Smooth muscle cell (in vitro differentiated cells): Measurements from ENCODE around the gene DLGAP1. TPM values are rescaled to one million over a fixed set of nuclear protein-coding genes. Genes with fewer than 3 reads are reported as not detected.

Experiments
- DNase-seq: peaks from one replicate; lab custom pipeline; 2025; ENCODE audit not compliant: unreplicated experiment; lab: John Stamatoyannopoulos, UW
- H2AFZ ChIP-seq: fragments of 200-600 bp; sonication (generic); 2 replicates; pipeline ENCODE4 v1.6.0; 2016; ENCODE audit warnings: antibody characterized with exemption, low read depth, mild to moderate bottlenecking
- H3F3A ChIP-seq: fragments of 200-600 bp; sonication (generic); 2 replicates; pipeline ENCODE4 v1.6.0; 2017; ENCODE audit warnings: antibody characterized with exemption, low read depth
- H3K27ac ChIP-seq: fragments of 200-600 bp; sonication (generic); 2 replicates; pipeline ENCODE4 v1.5.1; 2016; ENCODE audit warnings: low read depth, mild to moderate bottlenecking
- H3K27me3 ChIP-seq: fragments of 200-600 bp; sonication (generic); 2 replicates; pipeline ENCODE4 v1.6.1; 2016; ENCODE audit warnings: low read depth, mild to moderate bottlenecking
- H3K36me3 ChIP-seq: fragments of 200-600 bp; sonication (generic); 2 replicates; pipeline ENCODE4 v1.5.1; 2016; ENCODE audit warnings: low read depth
- H3K4me1 ChIP-seq: fragments of 200-600 bp; sonication (generic); 2 replicates; pipeline ENCODE4 v1.5.1; 2016; ENCODE audit warnings: low read depth
- H3K4me2 ChIP-seq: fragments of 200-600 bp; sonication (generic); 2 replicates; pipeline ENCODE4 v1.6.0; 2016; ENCODE audit warnings: mild to moderate bottlenecking
- H3K4me3 ChIP-seq: fragments of 200-600 bp; sonication (generic); 2 replicates; pipeline ENCODE4 v1.5.1; 2016; ENCODE audit warnings: mild to moderate bottlenecking
- H3K79me2 ChIP-seq: fragments of 200-600 bp; sonication (generic); 2 replicates; pipeline ENCODE4 v1.6.0; 2016; ENCODE audit warnings: low read depth, mild to moderate bottlenecking
- H3K9ac ChIP-seq: fragments of 200-600 bp; sonication (generic); 2 replicates; pipeline ENCODE4 v1.6.0; 2016; ENCODE audit warnings: low read depth
- H3K9me3 ChIP-seq: fragments of 200-600 bp; sonication (generic); replicated peaks from 2 replicates; pipeline ENCODE4 v1.5.1; 2016; ENCODE audit warnings: low read depth
- H4K20me1 ChIP-seq: fragments of 200-600 bp; sonication (generic); 2 replicates; pipeline ENCODE4 v1.6.0; 2016; ENCODE audit warnings: low read depth
- CTCF ChIP-seq: fragments of 200-600 bp; sonication (generic); IDR thresholded peaks from 2 replicates; pipeline ENCODE4 v1.5.1; 2017; ENCODE audit warnings: borderline replicate concordance, mild to moderate bottlenecking, antibody characterized with exemption; ENCODE audit not compliant: insufficient read depth, poor library complexity, severe bottlenecking
- WGBS: methylation state at CpG from one replicate; pipeline ENCODE4 v1.1.7; 2016; ENCODE audit warnings: low lambda C conversion rate; 5-methylcytosine and 5-hydroxymethylcytosine counted together
- polyA plus RNA-seq: library from polyadenylated mRNA; unstranded; fragments of >200 nt; fragmentation: Nextera tagmentation; extraction: Ambion mirVana; gene quantifications from 2 replicates; pipeline ENCODE4 v1.2.1, GENCODE V29; 2016
- total RNA-seq: library from RNA; depleted of rRNA; stranded (reverse); fragments of >200 nt; gene quantifications from 2 replicates; pipeline ENCODE4 v1.2.3, GENCODE V29; 2014

The DLGAP1 gene
- total and polyA plus RNA-seq, 2 experiments from 2014 or later = 2.6 to 11.3 TPM

- Histone ChIP-seq H3K79me2 (no peaks in the 10 kb centered on the region), H3K27me3 (no peaks in the 10 kb centered on the region), H3K9ac (no peak overlapping the region), H3K4me2 (no peak overlapping the region), H3K36me3 (no peaks in the 10 kb centered on the region), H3K27ac (no peak overlapping the region), H3K9me3 (no peaks in the 10 kb centered on the region), H3K4me3 (no peak overlapping the region), H3F3A (peaks cover 21% of the 10 kb centered on the region), H3K4me1 (peaks cover 26% of the 10 kb centered on the region), H4K20me1 (no peaks in the 10 kb centered on the region), H2AFZ (no peak overlapping the region)
- no peak for DNase-seq
- WGBS = 100% methylated on average over 4 of the region's 4 CpGs
- no peak for TF ChIP-seq CTCF
Measured at GRCh38 chr18:3619746-3620145, 835.4 kb downstream of the DLGAP1 start.

GRCh38 chr18:3619222-3619621, 835.9 kb downstream of the DLGAP1 start:
- TF ChIP-seq CTCF = no peak
- H3K27me3 ChIP-seq = no peaks in the 10 kb centered on the region
- peaks cover 21% of the 10 kb centered on the region for H3F3A ChIP-seq
- H4K20me1 ChIP-seq = no peaks in the 10 kb centered on the region
- no peaks in the 10 kb centered on the region for H3K79me2 ChIP-seq
- no peak overlapping the region for H3K4me3 ChIP-seq
- no peak for DNase-seq
- H3K27ac ChIP-seq = no peak overlapping the region
- no peaks in the 10 kb centered on the region for H3K36me3 ChIP-seq
- no peaks in the 10 kb centered on the region for H3K9me3 ChIP-seq
- H3K4me1 ChIP-seq = peaks cover 21% of the 10 kb centered on the region
- H2AFZ ChIP-seq = no peak overlapping the region
- WGBS = 94% methylated on average over 3 of the region's 3 CpGs
- no peak overlapping the region for H3K4me2 ChIP-seq
- H3K9ac ChIP-seq = no peak overlapping the region

GRCh38 chr18:3616744-3617143, 838.4 kb downstream of the DLGAP1 start:
- no peaks in the 10 kb centered on the region for H3K36me3 ChIP-seq
- no peaks in the 10 kb centered on the region for H4K20me1 ChIP-seq
- no peaks in the 10 kb centered on the region for H3K9me3 ChIP-seq
- peaks cover 15% of the 10 kb centered on the region for H3F3A ChIP-seq
- H3K27me3 ChIP-seq = no peaks in the 10 kb centered on the region
- 95% methylated on average over 3 of the region's 3 CpGs for WGBS
- H3K27ac ChIP-seq = no peak overlapping the region
- DNase-seq = no peak
- no peak overlapping the region for H3K4me3 ChIP-seq
- no peak overlapping the region for H2AFZ ChIP-seq
- peaks cover 4% of the 10 kb centered on the region for H3K4me1 ChIP-seq
- H3K9ac ChIP-seq = no peak overlapping the region
- no peak for TF ChIP-seq CTCF
- H3K4me2 ChIP-seq = no peak overlapping the region
- no peaks in the 10 kb centered on the region for H3K79me2 ChIP-seq

GRCh38 chr18:3616142-3616541, 839.0 kb downstream of the DLGAP1 start:
- 90% methylated on average over 6 of the region's 6 CpGs for WGBS

More at GRCh38 chr18:3616142-3616541, 839.0 kb downstream of the DLGAP1 start:
- H3F3A ChIP-seq = peaks cover 17% of the 10 kb centered on the region
- no peaks in the 10 kb centered on the region for H3K36me3 ChIP-seq
- no peaks in the 10 kb centered on the region for H3K79me2 ChIP-seq
- no peak overlapping the region for H3K4me2 ChIP-seq
- H2AFZ ChIP-seq = no peak overlapping the region
- peaks cover 4% of the 10 kb centered on the region for H3K4me1 ChIP-seq
- no peaks in the 10 kb centered on the region for H4K20me1 ChIP-seq
- DNase-seq = no peak
- no peak overlapping the region for H3K9ac ChIP-seq
- H3K27me3 ChIP-seq = no peaks in the 10 kb centered on the region
- H3K27ac ChIP-seq = no peak overlapping the region
- H3K9me3 ChIP-seq = no peaks in the 10 kb centered on the region
- TF ChIP-seq CTCF = no peak
- no peak overlapping the region for H3K4me3 ChIP-seq
